A549 treated with Mapracorat at 1 μM for 4 hours (cell line): ENCODE data around the gene SLC22A16. TPM values are rescaled to one million over a fixed set of nuclear protein-coding genes. Genes with fewer than 3 reads are reported as not detected.

Experiments used
- total RNA-seq: library from RNA; stranded (reverse); fragments of 200-300 nt; extraction: Qiagen RNA extraction; gene quantifications from 5 replicates; pipeline ENCODE4 v1.2.3, GENCODE V29; 2022

SLC22A16 gene, protein sequence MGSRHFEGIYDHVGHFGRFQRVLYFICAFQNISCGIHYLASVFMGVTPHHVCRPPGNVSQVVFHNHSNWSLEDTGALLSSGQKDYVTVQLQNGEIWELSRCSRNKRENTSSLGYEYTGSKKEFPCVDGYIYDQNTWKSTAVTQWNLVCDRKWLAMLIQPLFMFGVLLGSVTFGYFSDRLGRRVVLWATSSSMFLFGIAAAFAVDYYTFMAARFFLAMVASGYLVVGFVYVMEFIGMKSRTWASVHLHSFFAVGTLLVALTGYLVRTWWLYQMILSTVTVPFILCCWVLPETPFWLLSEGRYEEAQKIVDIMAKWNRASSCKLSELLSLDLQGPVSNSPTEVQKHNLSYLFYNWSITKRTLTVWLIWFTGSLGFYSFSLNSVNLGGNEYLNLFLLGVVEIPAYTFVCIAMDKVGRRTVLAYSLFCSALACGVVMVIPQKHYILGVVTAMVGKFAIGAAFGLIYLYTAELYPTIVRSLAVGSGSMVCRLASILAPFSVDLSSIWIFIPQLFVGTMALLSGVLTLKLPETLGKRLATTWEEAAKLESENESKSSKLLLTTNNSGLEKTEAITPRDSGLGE
- total RNA-seq, result not detected in 5 replicates

DNA sequence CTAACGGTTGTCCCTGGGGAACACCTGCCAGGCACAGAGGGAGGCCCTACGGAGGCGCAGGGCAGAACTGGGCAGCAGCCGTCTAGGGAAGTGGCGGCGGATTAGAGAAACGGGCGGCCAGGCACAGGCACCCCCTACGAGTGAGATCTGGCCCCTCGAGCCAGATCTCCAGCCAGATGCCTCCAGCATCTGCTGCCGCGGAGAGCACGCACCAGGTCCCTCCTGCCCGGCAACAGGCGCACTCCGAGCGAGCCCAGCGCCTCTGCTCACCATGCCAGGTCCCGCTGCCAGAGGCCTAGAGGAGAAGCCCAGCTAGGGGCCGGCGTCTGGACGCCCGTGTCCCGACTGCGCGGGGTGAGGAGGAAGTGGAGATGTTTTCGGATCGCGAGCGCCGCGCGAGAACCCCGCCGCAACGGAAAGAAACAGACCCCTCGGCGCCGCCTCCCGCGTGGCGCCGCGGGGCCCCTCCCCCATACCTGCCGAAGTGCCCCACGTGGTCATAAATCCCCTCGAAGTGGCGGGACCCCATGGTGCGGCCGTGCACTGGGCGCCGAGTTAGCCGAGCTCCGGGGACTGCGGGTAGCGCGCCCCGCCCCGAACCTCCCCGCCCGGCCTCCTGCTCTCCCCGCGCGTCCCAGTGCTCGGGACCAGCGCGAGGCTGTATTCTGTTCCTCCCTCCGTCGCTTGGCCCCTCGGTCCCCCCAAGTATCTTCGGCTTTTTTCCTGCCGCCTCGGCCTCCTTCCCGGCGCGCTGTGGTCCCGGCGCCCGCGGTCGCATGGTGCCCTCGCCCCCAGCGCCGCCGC is at the start of gene SLC22A16:
Gene SLC22A16 (minus strand): TSS at position 568 of the 804 bp plus-strand sequence. CDS start 39 bp downstream, at position 529.

DNA sequence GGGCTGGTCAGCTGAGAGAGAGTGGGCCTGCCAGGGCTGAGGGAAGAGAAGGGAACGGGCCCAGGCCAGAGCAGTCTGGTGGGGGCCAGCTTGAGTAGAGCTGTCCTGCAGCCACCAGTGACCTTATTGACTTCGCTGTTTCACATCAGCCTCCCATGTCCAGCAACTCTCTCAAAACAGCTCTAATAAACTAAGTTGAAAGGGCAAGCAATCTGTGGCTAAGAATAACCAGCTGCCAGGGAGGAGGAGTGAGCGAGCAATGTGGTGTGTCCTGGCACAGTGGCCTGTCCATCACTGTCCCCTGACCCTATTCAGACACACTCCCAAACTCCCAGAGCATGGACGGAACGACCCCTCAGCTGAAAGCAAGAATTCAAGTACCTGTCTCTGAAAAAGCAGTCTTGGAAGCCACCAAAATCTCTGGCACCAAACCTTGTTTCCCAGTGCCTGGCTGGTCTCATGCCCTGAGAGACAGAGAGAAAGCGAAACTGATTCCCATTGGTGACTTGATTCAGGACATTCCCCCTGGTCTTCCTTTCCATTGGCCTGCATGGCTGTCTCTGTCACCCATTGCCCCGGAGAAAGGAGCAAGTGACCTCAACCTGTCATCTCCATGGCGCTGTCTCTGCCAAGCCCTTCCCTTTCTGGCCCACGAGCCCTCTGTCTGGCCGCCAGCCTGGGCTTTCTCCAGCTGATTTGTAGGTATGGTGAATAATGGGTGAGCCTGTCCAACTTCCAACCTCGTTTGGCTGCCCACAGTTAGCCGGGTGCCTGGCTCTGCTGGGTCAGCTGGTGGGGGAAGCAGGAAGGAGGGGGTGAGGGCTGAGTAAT is 61.1 kb downstream of the SLC22A16 start, which contains the start of gene DDO:
Gene DDO (minus strand): TSS at position 490 of the 831 bp plus-strand sequence. CDS start 2,113 bp downstream, outside the sequence.

Other genes with a start within 250 kb of the SLC22A16 start
- not detected in 5 replicates for gene METTL24, start 118.3 kb downstream of the SLC22A16 start, total RNA-seq
- gene DDO, start 61.0 kb downstream of the SLC22A16 start, total RNA-seq, result 0.06 to 0.19 TPM (median 0.15 TPM) in 5 replicates